BLaER1 treated with 17β-estradiol and CSF1 and Interleukin-3, amounts not matched to agents 10 nM and 100 nM (cell line): ENCODE results near the gene KCNQ1OT1.

ENCODE experiments used
- H3K27ac ChIP-seq, 11 experiments: shearing (Covaris generic); formaldehyde crosslinking; 2 replicates each; pipeline ENCODE4 v1.8.1; 2022
- H3K27me3 ChIP-seq, 11 experiments: shearing (Covaris generic); formaldehyde crosslinking; 2 replicates each; pipeline ENCODE4 v1.8.1; 2022
- H3K36me3 ChIP-seq, 11 experiments: shearing (Covaris generic); formaldehyde crosslinking; 2 replicates each; pipeline ENCODE4 v1.8.1; 2022
- H3K4me1 ChIP-seq, 10 experiments: shearing (Covaris generic); formaldehyde crosslinking; 2 replicates each; pipeline ENCODE4 v1.8.1; 2022
- H3K4me2 ChIP-seq, 11 experiments: shearing (Covaris generic); formaldehyde crosslinking; 2 replicates each; pipeline ENCODE4 v1.8.1; 2022
- H3K4me3 ChIP-seq, 10 experiments: shearing (Covaris generic); formaldehyde crosslinking; 2 replicates each; pipeline ENCODE4 v1.8.1; 2022
- H3K9ac ChIP-seq, 11 experiments: shearing (Covaris generic); formaldehyde crosslinking; 2 replicates each; pipeline ENCODE4 v1.8.1; 2022
- H3K9me3 ChIP-seq, 11 experiments: shearing (Covaris generic); formaldehyde crosslinking; replicated peaks in 1 of 11; 2 replicates each; pipeline ENCODE4 v1.8.1; 2022
- H4K20me1 ChIP-seq, 11 experiments: shearing (Covaris generic); formaldehyde crosslinking; 2 replicates each; pipeline ENCODE4 v1.8.1; 2022
- Cebpa-rat ChIP-seq, 11 experiments: shearing (Covaris generic); IDR thresholded peaks; 2 replicates each; pipeline ENCODE4 v1.8.1; 2022

Gene KCNQ1OT1

DNA sequence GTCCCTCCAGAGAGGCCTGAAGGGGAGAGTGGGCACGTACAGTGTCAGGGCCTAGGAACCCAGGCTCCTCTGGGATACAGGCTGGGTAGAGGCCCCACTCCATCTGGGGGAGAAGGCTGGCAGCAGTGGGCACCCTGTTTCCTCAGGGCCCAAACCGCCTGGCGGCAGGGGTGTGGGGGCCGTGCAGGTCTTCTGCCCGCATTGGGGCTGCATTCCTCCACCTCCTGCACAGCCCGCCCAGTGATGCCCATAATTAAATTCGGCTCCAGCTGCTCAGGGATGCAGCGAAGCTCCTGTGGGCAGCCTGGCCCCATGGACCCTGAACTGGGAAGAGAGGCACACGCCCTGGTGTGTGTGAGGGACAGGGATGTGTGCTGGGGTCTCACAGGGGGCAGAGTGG, 35.4 kb downstream of the KCNQ1OT1 start:
- Histone ChIP-seq H3K4me1 (peaks cover 0 to 16% (median 0%) of the 10 kb centered on the region in 10 experiments; a peak in 6 of 20 replicates), H4K20me1 (peaks cover 0 to 14% (median 0%) of the 10 kb centered on the region in 11 experiments; a peak in 3 of 22 replicates), H3K36me3 (peaks cover 50 to 94% (median 81%) of the 10 kb centered on the region in 11 experiments), H3K9me3 (peaks cover 47 to 78% (median 67%) of the 10 kb centered on the region in 11 experiments), H3K27me3 (no peaks in the 10 kb centered on the region), H3K4me3 (no peak overlapping the region), H3K9ac (no peak overlapping the region), H3K4me2 (no peak overlapping the region), H3K27ac (no peak overlapping the region)
- no peak for TF ChIP-seq Cebpa-rat (IDR thresholded peaks at IDR 0.05)

DNA sequence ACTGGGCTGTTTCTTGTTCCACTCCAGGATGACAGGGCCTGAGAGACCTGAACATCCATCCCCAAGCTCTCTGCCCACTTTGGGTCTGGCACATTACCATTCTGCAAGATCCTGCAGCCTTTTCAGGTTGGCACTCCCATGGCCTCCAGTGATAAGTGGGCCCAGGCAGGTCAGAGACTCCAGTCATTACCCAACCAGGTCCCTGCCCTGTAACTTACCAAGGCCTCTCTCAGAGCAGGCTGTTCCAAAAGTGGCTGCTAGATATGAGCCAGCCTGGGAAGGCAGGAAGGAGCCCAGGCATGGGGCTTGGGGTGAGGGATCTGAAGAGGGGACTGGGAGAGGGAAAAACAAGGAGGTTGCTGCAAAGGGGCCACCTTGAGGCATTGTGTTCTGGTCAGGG, 35.9 kb downstream of the KCNQ1OT1 start:
- Histone ChIP-seq H3K4me1 (peaks cover 0 to 16% (median 0%) of the 10 kb centered on the region in 10 experiments; a peak in 6 of 20 replicates), H3K9ac (no peak overlapping the region), H3K4me3 (no peak overlapping the region), H3K27me3 (no peaks in the 10 kb centered on the region), H3K4me2 (no peak overlapping the region), H3K36me3 (peaks cover 50 to 94% (median 81%) of the 10 kb centered on the region in 11 experiments), H4K20me1 (peaks cover 0 to 9% (median 0%) of the 10 kb centered on the region in 11 experiments; a peak in 2 of 22 replicates), H3K9me3 (peaks cover 51 to 83% (median 71%) of the 10 kb centered on the region in 11 experiments), H3K27ac (no peak overlapping the region)
- TF ChIP-seq Cebpa-rat (IDR thresholded peaks at IDR 0.05): no peak

- Histone ChIP-seq H4K20me1 (peaks cover 0 to 7% (median 0%) of the 10 kb centered on the region in 11 experiments; a peak in 2 of 22 replicates), H3K36me3 (peaks cover 50 to 93% (median 80%) of the 10 kb centered on the region in 11 experiments), H3K27ac (no peak overlapping the region), H3K9ac (no peak overlapping the region), H3K9me3 (peaks cover 56 to 87% (median 76%) of the 10 kb centered on the region in 11 experiments), H3K4me3 (no peak overlapping the region), H3K4me2 (no peak overlapping the region), H3K4me1 (peaks cover 0 to 16% (median 0%) of the 10 kb centered on the region in 10 experiments; a peak in 6 of 20 replicates), H3K27me3 (no peaks in the 10 kb centered on the region)
- TF ChIP-seq Cebpa-rat (IDR thresholded peaks at IDR 0.05): no peak
Observed at GRCh38 chr11:2663506-2663905, 36.3 kb downstream of the KCNQ1OT1 start.

DNA sequence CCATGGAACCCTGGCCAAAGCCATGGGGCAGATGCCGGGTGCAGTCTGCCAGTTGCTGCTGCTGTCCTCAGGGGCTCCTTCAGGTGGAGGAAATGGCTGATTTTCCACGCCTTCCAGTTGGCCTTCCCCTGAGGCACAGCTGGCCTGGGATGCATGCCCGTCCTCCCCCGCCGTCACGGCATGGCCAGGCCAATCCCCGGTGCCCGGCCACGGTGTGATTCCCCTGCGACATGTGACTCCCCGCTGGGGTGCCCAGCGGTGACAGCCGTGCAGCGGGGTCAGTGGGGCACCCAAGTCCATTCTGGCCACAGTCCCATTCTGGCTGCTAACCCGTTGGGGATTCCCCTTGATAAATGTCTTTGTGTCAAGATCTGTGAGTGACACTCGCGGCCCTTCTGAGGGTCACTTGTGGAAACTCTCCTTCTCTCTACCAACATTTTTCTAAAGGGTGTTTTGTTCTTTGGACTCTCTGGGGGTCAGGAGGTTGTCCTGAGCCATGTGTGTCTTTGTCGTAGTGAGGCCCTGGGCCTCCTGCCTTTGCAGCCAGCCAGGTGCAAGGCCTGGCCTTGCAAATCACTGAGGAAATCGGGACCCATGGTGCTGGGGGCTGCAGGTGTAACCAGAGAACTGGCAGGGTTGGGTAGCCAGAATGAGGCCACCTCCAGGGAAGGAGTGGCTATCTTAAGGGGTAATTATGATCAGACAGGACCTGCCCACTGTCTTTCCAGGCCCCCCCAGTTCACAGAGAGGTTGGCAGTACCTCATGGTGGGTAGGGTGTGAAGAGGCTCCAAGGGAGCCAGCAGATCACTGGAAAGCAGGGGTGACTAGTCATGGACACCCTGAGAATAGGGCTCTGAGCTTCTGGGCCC, 37.1 kb downstream of the KCNQ1OT1 start:
- H3K4me1 ChIP-seq: peaks cover 0 to 9% (median 0%) of the 10 kb centered on the region in 10 experiments; a peak in 6 of 20 replicates
- H3K9ac ChIP-seq: no peak overlapping the region
- H3K9me3 ChIP-seq: peaks cover 59 to 96% (median 84%) of the 10 kb centered on the region in 11 experiments
- H4K20me1 ChIP-seq: peaks cover 0 to 2% (median 0%) of the 10 kb centered on the region in 11 experiments; a peak in 2 of 22 replicates
- H3K27ac ChIP-seq: no peak overlapping the region
- H3K4me3 ChIP-seq: no peak overlapping the region
- no peak for TF ChIP-seq Cebpa-rat (IDR thresholded peaks at IDR 0.05)
- no peak overlapping the region for H3K4me2 ChIP-seq
- no peaks in the 10 kb centered on the region for H3K27me3 ChIP-seq
- H3K36me3 ChIP-seq: peaks cover 50 to 91% (median 76%) of the 10 kb centered on the region in 11 experiments

- no peaks in the 10 kb centered on the region for H4K20me1 ChIP-seq
- peaks cover 59 to 95% (median 86%) of the 10 kb centered on the region in 11 experiments for H3K9me3 ChIP-seq
- peaks cover 50 to 89% (median 76%) of the 10 kb centered on the region in 11 experiments for H3K36me3 ChIP-seq
- no peak overlapping the region for H3K9ac ChIP-seq
- no peak overlapping the region; a peak in 1 of 20 replicates for H3K4me3 ChIP-seq
- H3K4me1 ChIP-seq: peaks cover 0 to 5% (median under 1%) of the 10 kb centered on the region in 10 experiments; a peak in 8 of 20 replicates
- H3K4me2 ChIP-seq: no peak overlapping the region
- no peaks in the 10 kb centered on the region for H3K27me3 ChIP-seq
- H3K27ac ChIP-seq: no peak overlapping the region
- no peak for TF ChIP-seq Cebpa-rat (IDR thresholded peaks at IDR 0.05)
Observed at GRCh38 chr11:2662024-2662312, 37.8 kb downstream of the KCNQ1OT1 start.

DNA sequence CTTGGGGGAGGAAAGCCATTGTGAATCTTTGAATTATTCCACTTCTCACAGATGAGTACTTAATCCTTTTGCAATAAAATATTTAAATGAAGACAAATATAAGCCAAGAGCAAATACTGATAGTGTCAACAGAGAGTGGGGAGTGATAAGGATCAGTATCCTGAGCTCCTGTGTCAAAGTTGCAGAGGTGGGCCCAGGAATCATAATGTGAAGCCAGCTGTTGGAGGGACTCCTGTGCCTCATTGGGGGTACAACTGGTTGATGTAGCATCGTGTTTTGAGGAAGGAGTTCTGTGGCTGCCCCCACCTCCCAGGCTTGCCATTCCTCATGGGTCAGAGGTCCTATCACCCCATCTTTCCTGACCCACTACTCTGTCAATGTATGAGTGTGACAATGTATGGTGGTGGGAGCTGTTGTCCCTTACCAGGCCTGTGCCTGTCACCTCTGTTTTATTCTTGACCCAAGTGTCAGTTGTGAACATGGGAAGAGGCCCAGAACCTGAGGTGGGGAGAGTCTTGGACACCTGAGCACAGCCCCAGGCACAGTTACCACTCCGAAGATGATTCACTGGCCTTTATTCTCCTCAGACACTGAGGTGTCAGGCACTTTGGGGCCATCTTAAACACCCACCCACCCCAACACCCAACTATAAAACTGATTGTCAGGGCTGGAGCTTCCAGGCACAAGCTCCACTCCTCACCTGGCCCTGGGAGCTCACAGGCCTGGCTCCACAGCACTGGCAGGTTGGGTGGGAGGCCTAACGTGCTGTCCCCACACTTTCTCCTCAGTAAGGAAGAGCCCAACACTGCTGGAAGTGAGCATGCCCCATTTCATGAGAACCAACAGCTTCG, 38.4 kb downstream of the KCNQ1OT1 start:
- Histone ChIP-seq H3K9ac (no peak overlapping the region), H3K9me3 (peaks cover 59 to 92% (median 87%) of the 10 kb centered on the region in 11 experiments), H3K27ac (no peak overlapping the region), H3K36me3 (peaks cover 50 to 83% (median 72%) of the 10 kb centered on the region in 11 experiments), H3K4me1 (peaks cover 2 to 8% (median 6%) of the 10 kb centered on the region in 10 experiments), H4K20me1 (no peaks in the 10 kb centered on the region), H3K4me2 (no peak overlapping the region), H3K4me3 (no peak overlapping the region; a peak in 2 of 20 replicates), H3K27me3 (no peaks in the 10 kb centered on the region)
- no peak for TF ChIP-seq Cebpa-rat (IDR thresholded peaks at IDR 0.05)

DNA sequence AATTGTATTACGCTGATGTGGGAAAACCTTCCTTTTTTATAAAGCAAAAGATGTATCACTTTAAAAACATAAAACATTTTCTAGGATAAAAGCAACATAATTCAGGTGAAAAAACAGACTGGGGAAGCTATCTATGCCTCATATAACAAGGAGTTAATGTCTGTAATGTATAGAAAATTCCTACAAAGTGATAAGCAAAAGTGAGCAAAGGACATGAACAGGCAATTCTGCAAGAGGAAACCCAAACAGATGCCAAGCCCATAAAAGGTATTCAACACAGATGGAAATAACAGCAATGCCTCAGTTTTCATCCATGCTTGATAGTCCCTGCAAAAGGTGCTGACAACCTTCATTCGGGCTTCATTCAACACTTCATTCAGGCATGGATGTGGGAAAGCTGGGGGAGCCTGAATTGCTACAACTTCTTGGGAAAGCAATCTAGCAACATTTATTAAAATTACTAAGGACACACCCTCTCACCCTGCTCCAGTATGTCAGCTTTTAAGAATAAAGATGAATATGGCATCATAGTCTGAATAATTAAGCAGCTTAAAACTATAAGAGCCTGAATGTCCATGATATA, 39.3 kb downstream of the KCNQ1OT1 start:
- Histone ChIP-seq H3K27ac (no peak overlapping the region), H3K9me3 (peaks cover 59 to 91% (median 80%) of the 10 kb centered on the region in 11 experiments), H3K27me3 (no peaks in the 10 kb centered on the region), H3K36me3 (peaks cover 50 to 76% (median 64%) of the 10 kb centered on the region in 11 experiments), H3K9ac (no peak overlapping the region), H4K20me1 (no peaks in the 10 kb centered on the region), H3K4me3 (peak overlapping the region in 1 of 10 experiments; percentile 1; a peak in 1 of 20 replicates), H3K4me2 (no peak overlapping the region), H3K4me1 (peaks cover 10 to 17% (median 14%) of the 10 kb centered on the region in 10 experiments)
- no peak for TF ChIP-seq Cebpa-rat (IDR thresholded peaks at IDR 0.05)

DNA sequence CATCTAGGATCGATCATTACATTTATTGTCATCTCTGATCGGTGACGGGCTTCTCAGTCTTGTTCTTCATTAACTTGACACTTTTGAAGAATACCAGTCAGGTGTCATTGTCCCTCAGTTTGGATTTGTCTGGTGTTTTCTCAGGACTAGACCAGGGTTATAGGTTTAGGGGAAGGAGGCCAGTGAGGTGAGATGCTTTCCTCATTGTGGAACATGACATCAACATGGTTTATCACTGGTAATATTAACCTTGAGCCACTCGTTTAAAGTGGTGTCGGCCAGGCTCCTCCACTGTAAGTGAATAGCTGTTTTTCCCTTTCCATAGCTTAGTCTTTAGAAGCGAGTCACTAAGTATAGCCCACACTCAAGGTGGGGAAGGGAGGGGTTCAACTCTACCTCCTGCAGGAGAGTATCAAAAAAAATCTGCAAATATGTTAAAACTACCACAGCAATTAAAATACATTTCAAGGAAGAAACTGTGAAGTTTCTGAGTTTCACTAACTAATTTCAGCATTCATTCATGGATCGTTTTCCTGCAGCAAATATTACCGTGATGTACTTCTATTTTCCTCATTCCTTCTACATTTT, 42.0 kb downstream of the KCNQ1OT1 start:
- Histone ChIP-seq H3K36me3 (peaks cover 32 to 63% (median 56%) of the 10 kb centered on the region in 11 experiments), H3K27ac (no peak overlapping the region), H3K9ac (no peak overlapping the region), H3K4me3 (no peak overlapping the region), H3K4me2 (no peak overlapping the region), H3K27me3 (no peaks in the 10 kb centered on the region), H3K9me3 (peaks cover 59 to 90% (median 77%) of the 10 kb centered on the region in 11 experiments), H4K20me1 (no peaks in the 10 kb centered on the region), H3K4me1 (peaks cover 14 to 33% (median 24%) of the 10 kb centered on the region in 10 experiments)
- TF ChIP-seq Cebpa-rat (IDR thresholded peaks at IDR 0.05): no peak
